GM12874 (cell line): ENCODE results near the gene COL23A1.

Experiments
- CTCF ChIP-seq: IDR thresholded peaks from 2 replicates; pipeline ENCODE4 v1.5.1; 2011; ENCODE audit warnings: low read depth, mild to moderate bottlenecking, control low read depth, low read length, moderate library complexity; ENCODE audit not compliant: insufficient read depth

COL23A1 gene

GRCh38 chr5:178359738-178360137 is 230.5 kb downstream of the COL23A1 start:
- TF ChIP-seq CTCF, result no peak

- TF ChIP-seq CTCF, result no peak
Measured at GRCh38 chr5:178357678-178358077, 232.5 kb downstream of the COL23A1 start.

GRCh38 chr5:178357121-178357521 is 233.1 kb downstream of the COL23A1 start:
- TF ChIP-seq CTCF, result no peak

- TF ChIP-seq CTCF, result no peak
Measured at GRCh38 chr5:178356431-178356872, 233.7 kb downstream of the COL23A1 start.

- no peak for TF ChIP-seq CTCF
Measured at GRCh38 chr5:178355671-178356070, 234.5 kb downstream of the COL23A1 start.

GRCh38 chr5:178353461-178353860 is 236.7 kb downstream of the COL23A1 start:
- no peak for TF ChIP-seq CTCF

- TF ChIP-seq CTCF, result no peak
Measured at GRCh38 chr5:178352035-178352349, 238.2 kb downstream of the COL23A1 start.

- no peak for TF ChIP-seq CTCF
Measured at GRCh38 chr5:178351221-178352034, 238.8 kb downstream of the COL23A1 start.
